ENCODE data around the gene TMEM263. TPM values are rescaled to one million over a fixed set of nuclear protein-coding genes. Genes with fewer than 3 reads are reported as not detected.

TMEM263 gene
- total and polyA plus RNA-seq, 9 of the 15 experiments (the other 6 are each of a cell fraction or from before 2014, with no cell fraction given): 12.6 to 36.7 (median 24.4) TPM

GRCh38 chr12:106911581-106911980, 44.1 kb upstream of the TMEM263 start (continued):
- TF ChIP-seq ZFP91 (CRISPR knock-in tag; IDR thresholded peaks at IDR 0.05): no peak
- no peak for TF ChIP-seq NR2F6 (CRISPR knock-in tag; IDR thresholded peaks at IDR 0.05)
- TF ChIP-seq CHD2 (IDR thresholded peaks at IDR 0.05; ENCODE audit: low read depth, low read length): no peak
- TF ChIP-seq BCL6 (CRISPR knock-in tag; IDR thresholded peaks at IDR 0.05): no peak

GRCh38 chr12:106913456-106913855, 42.3 kb upstream of the TMEM263 start:
- in situ Hi-C loops (cut with MboI): no loop called here
- Histone ChIP-seq H3K4me3 (no peak overlapping the region), H3K4me1 (replicated peaks in 1 of 2; ENCODE audit: control insufficient read depth in 2 of 2, insufficient read depth in 2 of 2, low read length in 2 of 2) (no peaks in the 10 kb centered on the region), H3K9ac (ENCODE audit: insufficient read depth in 1 of 2, low read depth in 2 of 2, low read length in 2 of 2) (no peak overlapping the region), H3K9me1 (ENCODE audit: control insufficient read depth, insufficient read depth, low read length) (no peaks in the 10 kb centered on the region), H3K9me3 (replicated peaks; ENCODE audit: control insufficient read depth, insufficient read depth, low read depth, low read length) (no peaks in the 10 kb centered on the region), H3K27me3 (ENCODE audit: control insufficient read depth in 2 of 2, insufficient read depth in 2 of 2, low read length in 2 of 2) (peaks cover 26 to 52% of the 10 kb centered on the region in 2 experiments; a peak in 3 of 5 replicates), H4K20me1 (replicated peaks; ENCODE audit: control insufficient read depth, insufficient read depth, low read length) (no peaks in the 10 kb centered on the region), H3K79me2 (ENCODE audit: control insufficient read depth, insufficient read depth, low read length) (no peaks in the 10 kb centered on the region), H2AFZ (ENCODE audit: low read depth, low read length) (no peak overlapping the region), H3K4me2 (ENCODE audit: insufficient read depth, low read length) (no peak overlapping the region), H3K36me3 (ENCODE audit: control insufficient read depth, insufficient read depth, low read length) (no peaks in the 10 kb centered on the region), H3K27ac (ENCODE audit: extremely low read depth, low read depth, low read length) (no peak overlapping the region)
- DNase-seq (ENCODE audit: extremely low read depth in 1 of 4, low spot score in 3 of 4) (no peak), FAIRE-seq (no peak), ATAC-seq (no peak)
- WGBS (ENCODE audit: insufficient coverage, low coverage, missing lambda C conversion rate): 4% methylated on average over 10 of the region's 10 CpGs
- ChIA-PET POLR2A (interaction anchor here (0.6 kb wide), 2 partner anchors 10 to 64 kb away, joined by 3 read pairs; no protein-coding TSS in a partner anchor), CTCF (ENCODE audit: low intra/inter-chr PET ratio) (no interaction called here)
- intact Hi-C loops (cut with micrococcal nuclease): loop anchor here (10.0 kb wide), 1 partner anchor 179 kb away; no protein-coding TSS in a partner anchor
- no TSS peak for BruUV-seq (replicated peaks)
- TF ChIP-seq ZNF274 (IDR thresholded peaks at IDR 0.05; ENCODE audit: borderline replicate concordance, low read depth, low read length) (no peak), ZNF280A (IDR thresholded peaks at IDR 0.05; ENCODE audit: low read depth, partially characterized antibody) (no peak), POLR2AphosphoS2 (IDR thresholded peaks at IDR 0.05; ENCODE audit: low read length) (no peak), REST (IDR thresholded peaks at IDR 0.05; ENCODE audit: borderline replicate concordance) (no peak), REST (CRISPR knock-in tag; IDR thresholded peaks at IDR 0.05; ENCODE audit: low read depth) (no peak), ZNF239 (CRISPR knock-in tag; IDR thresholded peaks at IDR 0.05) (no peak)
